ENCODE measurements around the gene ADAM12.
"Not testable (repeated sequence)": the region's sequence is repeated elsewhere in the genome, so short reads cannot be mapped to it uniquely, and the experiment has no call there.

ADAM12 gene

DNA sequence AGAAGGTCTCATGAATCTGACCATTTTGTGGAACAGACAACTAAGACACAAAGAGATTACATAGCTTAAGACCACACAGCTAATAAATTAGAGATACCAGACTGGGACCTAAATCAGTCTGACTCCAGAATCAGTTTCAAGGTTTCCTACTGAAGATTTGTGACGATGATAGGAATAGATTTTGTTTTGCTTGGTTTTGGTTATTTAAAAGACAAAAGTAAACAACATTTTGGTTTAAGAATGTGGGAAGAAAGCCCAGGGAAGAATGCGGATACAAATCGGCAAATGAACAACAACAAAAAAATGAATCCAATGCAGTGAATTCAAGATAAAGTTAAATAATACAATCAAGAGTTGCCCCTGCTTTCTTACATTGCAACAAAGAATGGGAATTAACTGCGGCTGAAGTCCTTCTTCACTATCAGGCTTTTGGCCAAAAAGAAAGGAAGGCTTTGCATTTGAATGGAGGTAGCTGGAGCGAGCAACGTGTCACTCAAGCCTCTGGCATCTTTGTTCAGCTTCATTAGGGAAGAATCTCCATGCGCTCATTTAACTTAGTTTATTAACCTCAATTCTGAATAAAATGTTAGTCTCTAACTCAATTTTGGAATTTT lies 210.8 kb downstream of the ADAM12 start:
- no peak for DNase-seq

DNA sequence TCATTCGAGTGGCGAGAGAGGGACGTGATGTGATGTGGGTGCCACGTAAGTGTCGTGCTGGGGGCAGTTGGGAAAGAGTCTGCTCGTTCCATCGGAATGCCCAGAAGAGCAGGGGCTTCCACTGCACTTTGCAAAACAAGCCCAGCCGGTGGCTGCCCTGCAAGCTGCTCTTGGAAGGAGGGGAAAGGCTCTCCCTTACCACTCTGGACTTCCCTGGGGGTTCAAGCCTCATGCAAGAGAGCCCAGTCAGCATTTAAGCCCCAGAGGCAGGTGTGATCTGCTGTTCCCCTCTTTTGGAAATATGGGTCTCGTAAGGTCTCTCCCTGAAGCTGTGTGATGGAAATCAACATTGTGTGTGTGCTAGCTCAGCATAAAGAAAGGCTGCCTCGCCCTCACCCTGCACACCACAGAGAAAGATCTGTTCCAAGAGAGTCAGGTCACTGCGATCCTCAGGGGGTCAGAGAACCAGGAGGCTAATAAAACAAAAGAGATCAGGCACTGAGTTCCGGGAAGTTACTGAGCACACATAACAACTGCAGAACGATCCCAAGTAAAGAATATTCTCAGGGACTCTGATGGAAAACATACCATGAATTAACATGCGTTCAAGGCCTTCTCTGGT lies 212.5 kb downstream of the ADAM12 start:
- DNase-seq, result no peak

DNA sequence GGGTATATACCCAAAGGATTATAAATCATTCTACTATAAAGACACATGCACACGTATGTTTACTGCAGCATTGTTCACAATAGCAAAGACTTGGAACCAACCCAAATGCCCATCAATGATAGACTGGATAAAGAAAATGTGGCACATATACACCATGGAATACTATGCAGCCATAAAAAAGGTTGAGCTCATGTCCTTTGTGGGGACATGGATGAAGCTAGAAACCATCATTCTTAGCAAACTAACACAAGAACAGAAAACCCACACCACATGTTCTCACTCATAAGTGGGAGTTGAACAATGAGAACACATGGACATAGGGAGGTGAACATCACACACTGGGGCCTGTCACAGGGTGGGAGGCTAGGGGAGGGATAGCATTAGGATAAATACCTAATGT lies 215.5 kb downstream of the ADAM12 start:
- not testable (repeated sequence) for DNase-seq

DNA sequence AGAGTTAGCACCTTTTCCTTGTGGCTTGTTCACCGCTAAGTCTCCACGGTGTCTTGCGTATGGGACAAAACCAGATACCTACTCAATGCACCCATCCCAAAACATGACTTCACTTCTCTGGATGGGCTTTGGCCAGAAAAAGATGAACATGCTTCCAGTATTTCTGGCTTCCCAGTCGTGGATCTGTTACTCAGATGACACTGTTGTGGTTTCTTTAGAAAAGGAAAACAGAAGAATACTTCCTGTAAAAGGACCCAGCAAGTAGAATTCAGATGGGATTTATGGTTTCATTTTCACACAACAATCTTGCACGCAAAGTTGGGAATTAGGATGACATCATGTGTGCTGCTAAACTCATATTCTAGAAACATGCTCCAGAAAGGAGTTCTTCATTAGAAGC lies 216.7 kb downstream of the ADAM12 start:
- DNase-seq, result no peak

DNA sequence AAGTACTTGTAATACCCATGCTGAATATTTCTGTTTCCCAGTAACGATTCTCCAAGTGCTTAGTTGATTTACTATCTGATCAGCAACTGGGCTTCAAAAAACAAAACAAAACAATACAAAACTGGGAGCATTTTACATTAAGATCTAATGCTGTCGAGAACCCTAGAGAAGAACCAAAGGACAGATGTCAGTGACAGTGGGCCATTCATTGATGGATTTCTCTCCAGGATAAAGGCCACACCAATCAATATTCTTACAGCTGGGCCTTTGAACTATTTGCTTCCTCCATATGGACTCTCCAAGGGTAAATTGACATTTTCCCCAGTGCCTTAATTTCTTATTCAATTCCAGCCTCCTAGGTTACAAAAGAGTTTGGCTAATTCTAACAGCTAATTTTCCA lies 217.5 kb downstream of the ADAM12 start:
- no peak for DNase-seq

DNA sequence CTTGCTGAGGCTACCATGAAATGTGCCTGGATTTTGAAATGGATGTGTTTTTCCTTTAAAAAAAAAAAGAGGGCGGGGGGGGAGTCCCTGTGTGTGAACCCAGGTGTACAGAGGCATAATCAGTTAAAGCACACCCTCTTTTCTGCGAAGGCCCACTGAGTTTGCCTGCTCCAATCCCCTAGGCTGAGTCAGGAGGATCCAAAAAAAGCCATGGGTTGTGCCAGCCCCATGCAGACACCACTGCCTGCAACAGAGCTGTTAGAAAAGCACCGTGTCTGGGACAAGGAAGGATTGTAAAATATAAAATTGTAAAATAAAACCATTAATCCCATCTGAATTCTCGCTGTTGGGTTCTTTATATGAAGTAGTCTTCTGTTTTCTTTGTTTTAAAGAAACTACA lies 217.9 kb downstream of the ADAM12 start:
- no peak for DNase-seq

DNA sequence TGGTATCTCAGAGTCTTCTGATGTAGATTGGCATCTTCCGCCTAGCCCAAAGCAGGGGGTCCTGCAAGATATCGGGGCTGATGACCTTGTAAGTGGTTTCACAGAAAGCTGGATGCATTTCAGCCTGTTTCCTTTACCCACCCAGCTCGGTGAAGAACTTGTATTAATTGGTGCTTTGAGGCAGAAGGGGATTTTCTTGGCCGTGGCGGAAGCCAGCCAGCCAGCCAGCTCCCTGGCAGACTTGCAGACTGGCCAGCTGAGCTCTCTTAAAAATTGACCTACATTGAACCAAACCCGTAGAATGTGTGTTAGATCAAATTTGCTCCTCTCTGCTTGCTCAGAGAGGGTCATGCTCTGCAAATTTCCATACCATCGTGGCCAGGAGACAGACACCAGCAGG lies 218.4 kb downstream of the ADAM12 start:
- no peak for DNase-seq

DNA sequence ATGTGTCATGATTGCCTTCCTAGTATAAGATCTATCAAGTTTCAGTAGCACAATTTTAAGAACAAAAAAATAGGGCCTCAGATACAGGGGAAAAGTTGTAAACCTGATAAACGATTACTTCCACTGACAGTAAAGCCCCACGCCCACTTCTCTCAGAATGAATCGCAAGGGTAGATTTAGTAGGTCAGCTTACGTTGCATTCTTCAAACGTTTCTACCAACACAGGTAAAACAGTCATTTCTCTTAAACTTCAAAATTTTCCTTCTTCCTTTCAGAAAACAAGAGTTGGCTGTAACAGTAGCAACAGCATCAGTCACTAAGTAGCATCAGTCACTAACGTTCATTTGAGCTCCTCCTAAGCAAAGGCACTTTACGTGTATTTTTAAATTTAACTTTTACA lies 221.5 kb downstream of the ADAM12 start:
- no peak for DNase-seq

DNA sequence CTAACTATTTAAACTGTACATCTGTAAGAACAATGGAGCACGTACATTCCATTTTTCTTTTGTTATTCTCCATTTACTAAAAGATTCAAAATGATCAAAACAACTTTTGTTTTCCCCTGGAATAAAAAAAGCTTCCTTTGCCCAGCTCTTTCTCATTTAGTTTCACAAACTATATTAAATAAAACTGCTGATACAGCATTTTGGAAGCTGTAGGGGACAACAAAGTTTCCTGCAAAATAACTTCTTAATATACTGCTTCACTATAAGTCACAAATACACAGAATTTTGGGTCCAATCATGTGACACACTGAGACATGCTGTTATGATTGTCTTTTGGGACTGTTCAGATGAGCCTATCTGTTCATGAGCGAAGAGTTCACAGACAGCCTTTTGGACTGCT lies 222.4 kb downstream of the ADAM12 start:
- no peak for DNase-seq

DNA sequence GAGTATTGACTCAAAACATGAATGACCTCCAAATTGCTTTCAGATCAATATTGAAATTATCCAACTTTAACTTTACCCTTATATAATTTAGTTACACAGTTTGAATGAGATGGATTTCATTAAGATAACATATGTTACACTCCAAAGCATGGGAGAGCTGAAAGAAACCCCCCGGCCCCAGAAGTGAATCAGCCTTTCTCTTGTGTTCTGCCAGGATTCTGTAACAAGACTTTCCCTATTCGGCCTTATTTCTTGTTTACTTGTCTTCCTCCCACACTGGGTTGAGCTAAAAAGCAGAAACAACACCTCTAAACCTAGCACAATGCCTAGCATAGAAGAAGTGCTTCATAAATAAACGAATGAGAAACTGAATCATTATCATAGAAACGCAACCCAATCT lies 224.8 kb downstream of the ADAM12 start:
- no peak for DNase-seq

DNA sequence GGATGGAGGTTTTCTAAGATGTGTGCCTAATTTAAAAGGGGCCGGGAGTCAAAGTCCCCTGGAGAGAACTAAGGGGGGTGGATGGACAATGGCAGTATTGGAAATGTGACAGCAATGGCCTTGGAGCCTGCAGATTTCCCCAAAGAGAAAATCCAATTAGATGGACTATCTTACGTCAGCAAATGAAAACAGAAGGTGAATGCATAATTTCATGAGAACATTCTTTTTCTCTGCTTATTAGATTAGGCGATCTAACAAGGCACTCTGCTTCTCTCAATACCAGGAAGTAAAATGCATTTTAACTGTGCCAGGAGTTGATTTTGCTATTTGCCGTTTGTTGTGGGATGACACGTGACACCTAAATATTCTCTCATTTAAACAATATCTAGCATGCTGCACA lies 226.6 kb downstream of the ADAM12 start:
- DNase-seq, result no peak

DNA sequence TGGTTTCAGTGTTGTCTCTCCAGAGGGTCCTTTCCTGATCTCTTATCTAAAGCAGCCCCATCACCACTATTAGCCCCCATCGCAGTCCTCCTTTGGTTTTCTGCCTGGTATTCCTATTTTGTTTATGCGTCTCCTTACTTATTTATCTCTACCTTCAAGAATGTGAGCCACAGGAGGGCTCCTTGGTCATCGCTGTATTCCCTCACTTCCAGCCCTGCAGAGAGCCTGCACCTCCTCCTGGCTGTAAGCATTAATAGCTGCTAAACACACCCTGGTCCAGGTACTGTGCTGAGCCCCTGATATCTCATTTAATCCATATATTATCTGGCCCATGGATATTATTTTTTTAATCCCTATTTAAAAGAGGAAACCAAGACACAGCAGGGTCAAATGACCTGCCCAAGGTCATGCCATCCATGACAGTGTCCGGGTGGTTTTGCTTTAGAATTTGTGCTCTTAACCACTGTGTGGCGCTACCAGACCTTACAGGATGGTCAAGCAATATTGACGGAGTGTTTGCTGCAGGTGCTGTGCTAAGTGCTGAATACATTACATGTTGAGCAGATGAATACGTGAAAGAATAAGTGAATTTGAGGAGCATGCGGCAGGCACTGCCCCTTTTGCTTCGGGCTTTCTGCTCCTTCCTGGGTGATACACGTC lies 227.2 kb downstream of the ADAM12 start:
- DNase-seq, result no peak

DNA sequence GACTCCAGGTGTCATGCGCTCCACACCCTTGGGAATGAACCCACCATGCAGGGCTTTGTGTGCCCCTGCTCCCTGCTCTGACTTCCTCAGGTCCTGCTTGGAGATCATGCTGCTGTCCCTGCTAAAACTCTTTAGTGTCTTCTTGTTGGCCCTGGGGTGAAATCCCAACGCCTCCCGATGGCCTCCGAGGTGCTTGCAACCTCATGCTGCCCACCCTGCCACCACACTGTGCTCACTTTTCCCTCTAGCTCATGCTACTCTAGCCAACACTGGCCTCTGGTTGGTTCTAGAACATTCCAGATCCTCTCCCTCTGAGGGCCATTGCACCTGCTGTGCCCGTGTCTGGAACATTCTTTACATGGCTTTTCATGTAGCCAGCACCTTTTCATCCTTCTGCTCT lies 227.7 kb downstream of the ADAM12 start:
- DNase-seq, result no peak

DNA sequence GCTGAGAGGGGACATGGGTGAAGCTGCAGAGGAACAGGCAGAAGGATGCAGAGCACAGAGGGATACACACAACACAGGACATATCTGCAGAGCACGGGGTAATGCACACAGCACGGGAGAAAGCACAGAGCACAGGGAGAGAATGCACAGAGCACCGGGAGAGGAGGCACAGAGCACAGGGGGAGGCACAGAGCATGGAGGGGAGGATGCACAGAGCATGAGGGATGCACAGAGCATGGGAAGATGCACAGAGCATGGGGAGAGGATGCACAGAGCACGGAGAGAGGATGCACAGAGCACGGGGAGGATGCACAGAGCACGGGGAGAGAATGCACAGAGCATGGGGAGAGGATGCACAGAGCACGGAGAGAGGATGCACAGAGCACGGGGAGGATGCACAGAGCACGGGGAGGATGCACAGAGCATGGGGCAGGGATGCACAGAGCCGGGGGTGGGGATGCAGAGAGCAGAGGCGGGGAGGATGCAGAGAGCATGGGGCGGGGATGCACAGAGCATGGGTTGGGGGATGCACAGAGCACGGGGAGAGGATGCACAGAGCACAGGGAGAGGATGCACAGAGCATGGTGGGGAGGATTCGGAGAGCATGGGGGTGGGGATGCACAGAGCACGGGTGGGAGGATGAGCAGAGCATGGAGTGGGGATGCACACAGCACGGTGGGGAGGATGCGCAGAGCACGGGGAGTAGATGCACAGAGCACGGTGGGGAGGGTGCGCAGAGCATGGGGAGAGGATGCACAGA lies 230.0 kb downstream of the ADAM12 start:
- no peak for DNase-seq

DNA sequence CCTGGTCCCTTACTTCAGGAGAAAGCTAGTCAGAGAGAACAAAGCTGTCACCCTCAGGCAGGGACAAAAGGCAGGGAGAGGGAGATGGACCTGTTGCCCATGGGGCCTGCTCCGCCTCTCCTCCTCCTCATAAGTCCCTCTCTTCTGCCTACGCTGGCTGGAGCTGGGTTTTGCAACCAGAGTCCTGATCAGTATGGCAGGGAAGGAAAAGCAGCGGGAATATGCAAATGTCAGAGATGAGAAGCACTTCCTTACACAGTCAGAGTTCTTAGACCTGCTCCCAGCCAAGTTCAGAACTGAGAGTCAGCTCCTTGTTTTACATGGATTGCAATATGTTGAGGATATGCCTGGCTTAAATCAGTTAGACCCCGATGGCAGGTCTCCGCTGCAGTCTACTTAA lies 231.1 kb downstream of the ADAM12 start:
- DNase-seq, result no peak

DNA sequence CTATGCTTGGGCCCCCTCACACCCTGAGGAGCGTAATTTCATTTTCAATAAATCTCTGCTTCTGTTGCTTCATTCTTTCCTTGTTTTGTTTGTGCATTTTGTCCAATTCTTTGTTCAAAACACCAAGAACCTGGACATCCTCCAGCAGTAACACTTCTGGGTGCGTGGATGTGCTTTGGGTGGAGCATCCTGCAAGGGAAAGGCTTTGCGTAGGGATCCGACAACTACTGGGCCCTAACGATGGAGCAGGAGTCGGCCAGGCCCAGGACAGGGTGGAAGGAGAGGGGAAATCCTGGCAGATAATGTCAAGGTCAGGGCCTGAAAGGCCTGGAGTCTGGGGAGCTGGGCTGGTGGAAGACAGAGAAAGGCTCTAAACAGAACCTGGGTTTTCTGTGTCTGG lies 231.8 kb downstream of the ADAM12 start:
- DNase-seq, result no peak

DNA sequence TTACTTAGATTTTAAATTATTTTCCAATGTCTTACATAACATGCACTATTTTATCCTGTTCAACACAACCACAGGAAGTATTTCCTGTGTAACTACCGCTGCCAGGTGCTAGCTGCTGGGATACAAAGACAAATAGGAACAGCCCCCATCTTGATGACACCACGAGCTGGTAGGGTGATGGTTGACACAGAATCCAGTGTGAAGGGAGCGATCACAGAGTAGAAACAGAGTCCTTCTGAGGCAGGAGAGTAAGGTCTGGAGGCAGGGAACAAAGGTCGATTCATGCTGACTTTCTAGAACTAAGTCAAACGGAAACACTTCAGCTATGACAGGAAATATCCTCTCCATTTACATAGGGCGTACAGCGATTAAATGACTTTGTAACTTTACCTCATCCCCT lies 232.3 kb downstream of the ADAM12 start:
- DNase-seq, result no peak

DNA sequence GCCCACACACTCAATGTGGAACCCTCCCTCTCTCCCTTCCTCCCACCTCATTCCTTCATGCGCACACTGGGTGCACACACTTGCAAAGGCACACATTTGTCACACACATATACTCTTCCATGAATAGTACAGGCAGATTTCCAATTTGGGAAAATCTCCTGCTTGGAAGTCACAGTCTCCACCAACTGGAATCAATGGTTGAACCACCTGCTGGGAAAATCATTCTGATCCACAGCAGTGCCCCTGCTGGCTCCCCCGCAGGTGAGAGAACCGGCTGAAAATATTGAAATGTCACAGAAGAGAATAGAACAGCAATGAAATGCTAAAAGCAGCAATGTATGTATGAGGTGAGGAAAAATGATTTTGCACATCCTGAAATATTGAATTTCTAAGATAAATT lies 232.7 kb downstream of the ADAM12 start:
- no peak for DNase-seq

DNA sequence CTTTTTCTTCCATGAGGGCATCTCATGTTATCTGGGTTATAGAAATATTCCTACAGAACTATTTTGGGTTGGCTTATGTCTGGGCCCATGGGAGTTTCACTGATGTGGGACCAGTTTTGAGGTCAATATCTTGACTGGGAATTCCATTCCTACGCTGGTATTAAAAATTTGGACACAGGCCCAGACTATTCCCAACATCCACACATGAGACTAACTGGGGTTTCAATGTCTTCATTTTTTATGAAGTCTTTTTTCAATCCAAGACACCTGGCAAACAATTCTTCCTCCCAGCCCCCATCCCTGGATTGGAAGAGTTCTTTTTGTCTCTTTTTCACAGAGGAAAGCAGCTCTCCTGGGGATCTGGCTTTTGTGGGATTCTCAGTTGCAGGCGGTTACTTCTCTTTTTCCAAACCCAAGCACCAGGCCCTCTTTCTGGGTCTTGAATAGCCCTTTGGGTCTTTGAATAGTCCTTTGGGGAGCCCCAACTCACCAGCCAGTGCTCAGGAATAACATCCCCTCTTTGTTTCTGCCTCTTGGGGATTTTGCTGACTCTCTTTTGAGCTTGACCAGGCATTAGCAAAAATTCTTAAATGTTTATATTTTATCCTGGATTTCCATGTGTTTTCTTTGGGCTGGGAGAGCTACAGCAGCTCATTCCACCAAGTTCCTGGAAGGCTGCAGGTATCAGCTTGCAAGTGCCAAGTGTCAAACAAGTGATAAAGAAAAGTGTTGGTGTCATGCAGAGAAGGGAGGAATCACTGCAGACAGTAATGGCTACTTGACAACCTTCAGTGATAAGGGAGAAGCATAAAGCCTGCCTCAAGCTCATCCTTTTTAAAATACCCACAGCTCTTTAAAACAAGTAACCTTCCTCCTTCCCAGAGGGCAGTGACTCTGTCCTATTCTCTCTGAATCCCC lies 234.3 kb downstream of the ADAM12 start:
- no peak for DNase-seq

DNA sequence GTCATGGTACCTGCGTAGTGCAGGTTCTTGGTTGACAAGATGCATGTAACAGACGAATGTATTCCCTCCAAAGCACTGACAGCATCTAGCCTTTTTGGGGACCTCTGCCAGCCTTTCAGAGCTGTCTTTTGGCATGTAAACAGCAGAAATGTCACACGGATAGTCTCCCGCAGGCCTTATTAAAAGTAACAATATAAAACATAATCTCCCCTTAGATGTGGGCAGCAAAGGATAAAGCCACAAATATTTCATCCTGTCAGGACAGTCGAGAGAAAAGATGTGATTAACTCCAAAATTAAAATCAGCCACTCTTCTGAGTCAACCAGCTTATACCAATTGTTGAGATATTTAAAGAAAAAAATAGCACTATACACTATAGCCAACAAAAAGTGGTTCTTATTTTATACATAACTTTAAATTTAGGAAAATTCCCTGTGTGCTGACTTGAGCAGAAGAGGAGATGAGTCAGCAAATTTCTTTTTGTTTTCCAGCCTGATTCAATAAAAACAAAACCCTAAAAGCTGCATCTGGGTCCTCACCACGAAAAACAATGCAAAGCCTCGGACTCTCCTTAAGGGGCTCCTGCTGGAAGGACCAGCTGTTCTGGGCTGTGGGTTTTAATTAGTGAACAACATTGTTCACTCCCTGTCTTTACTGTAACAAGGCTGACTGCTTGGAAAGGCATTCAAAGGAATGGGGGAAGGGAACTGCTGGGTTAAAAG lies 240.2 kb downstream of the ADAM12 start:
- DNase-seq, result no peak

DNA sequence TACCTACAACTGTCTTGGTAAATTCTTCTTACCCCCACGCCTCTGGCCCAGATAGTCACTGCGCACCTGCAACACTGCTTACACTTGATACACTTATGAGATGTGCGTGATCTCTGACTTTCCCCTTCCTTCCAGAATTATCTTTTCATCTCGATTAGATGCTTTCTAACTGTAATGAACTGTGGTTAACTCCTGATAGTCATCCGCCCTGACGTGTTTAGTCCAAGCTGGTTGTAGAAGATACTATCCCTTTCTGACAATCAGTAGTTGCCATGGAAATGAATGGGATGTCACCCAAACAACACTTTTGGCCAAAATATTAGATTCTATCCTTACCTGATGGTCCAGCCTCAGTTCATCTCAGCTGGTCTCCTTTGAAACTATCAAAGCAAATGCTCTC lies 241.5 kb downstream of the ADAM12 start:
- no peak for DNase-seq

DNA sequence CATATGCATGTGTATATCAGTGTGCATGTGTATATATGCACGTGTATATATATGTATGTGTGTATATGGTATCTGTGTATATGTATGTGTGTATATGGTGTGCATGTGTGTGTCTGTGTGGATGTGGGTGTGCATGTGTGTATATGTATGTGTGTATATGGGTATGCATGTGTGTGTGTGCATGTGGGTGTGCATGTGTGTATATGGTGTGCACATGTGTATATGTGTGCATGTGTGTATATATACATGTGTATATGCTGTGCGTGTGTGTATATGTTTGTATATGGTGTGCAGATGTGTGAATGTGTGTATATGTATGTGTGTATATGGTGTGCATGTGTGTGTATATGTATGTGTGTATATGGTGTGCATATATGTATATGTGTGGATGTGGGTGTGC lies 245.2 kb downstream of the ADAM12 start:
- no peak for DNase-seq
